ENCODE measurements around the gene DCUN1D2. TPM values are rescaled to one million over a fixed set of nuclear protein-coding genes. Genes with fewer than 3 reads are reported as not detected.

Gene DCUN1D2
- total RNA-seq, 1 donor from 2014 or later, result 7.8 TPM

DNA sequence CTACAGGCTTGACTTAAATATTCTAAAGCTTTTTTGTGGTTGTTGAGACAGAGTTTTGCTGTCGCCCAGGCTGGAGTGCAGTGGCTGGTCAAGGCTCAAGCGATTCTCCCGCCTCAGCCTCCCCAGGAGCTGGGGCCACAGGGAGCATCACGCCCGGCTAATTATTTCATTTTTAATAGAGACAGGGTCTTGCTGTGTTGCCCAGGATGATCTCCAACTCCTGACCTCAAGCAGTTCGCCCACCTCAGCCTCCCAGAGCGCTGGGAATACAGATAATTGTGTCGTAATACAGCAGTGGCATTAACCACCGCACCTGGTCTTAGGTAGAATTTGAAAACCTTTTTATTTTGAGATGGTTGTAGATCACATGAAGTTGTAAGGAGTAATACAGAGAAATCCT, 1.5 kb upstream of the DCUN1D2 start:
- Histone ChIP-seq H3K27ac (ENCODE audit: low read depth, low read length) (peak overlapping the region; percentile 83), H3K4me1 (ENCODE audit: control insufficient read depth in 3 of 3, insufficient read depth in 3 of 3, low read length in 3 of 3) (peaks cover 40 to 69% (median 56%) of the 10 kb centered on the region in 3 donors), H3K9me3 (ENCODE audit: control insufficient read depth in 3 of 3, low read length in 3 of 3) (no peaks in the 10 kb centered on the region), H3K4me3 (ENCODE audit: low read length in 3 of 3) (peak overlapping the region; percentile 80 to 88 (median 81)), H3K36me3 (ENCODE audit: control insufficient read depth in 3 of 3, insufficient read depth in 3 of 3, low read length in 3 of 3) (peaks cover 9 to 16% (median 13%) of the 10 kb centered on the region in 3 donors), H3K9ac (ENCODE audit: low read depth in 1 of 3, low read length in 3 of 3) (peak overlapping the region; percentile 72 to 95 (median 87)), H3K27me3 (ENCODE audit: control insufficient read depth in 3 of 3, insufficient read depth in 3 of 3, low read length in 3 of 3) (no peaks in the 10 kb centered on the region)

DNA sequence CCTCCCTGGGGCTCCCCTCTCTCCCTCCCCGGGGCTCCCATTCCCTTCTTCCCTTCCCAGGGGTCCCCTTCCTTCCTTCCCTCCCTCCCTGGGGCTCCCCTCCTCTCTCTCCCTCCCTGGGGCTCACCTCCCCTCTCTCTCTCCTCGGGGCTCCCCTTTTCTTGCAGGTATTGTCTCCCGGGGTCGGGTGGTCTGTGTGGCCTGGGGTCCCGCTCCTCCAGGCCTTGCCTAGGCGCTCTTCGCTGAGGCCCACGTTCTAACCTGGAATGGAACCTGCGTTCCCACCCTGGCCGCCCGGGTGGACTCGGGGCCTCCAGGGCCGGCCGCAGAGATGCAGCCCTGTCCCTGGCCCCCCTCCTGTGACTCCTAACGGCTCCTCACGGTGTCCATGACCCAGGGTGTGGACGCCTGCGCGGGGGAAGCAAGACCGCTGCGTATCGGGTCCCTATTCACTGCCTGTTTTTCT, 940 bp upstream of the DCUN1D2 start:
- Histone ChIP-seq H3K27ac (ENCODE audit: low read depth, low read length) (peak overlapping the region; percentile 83), H3K4me1 (ENCODE audit: control insufficient read depth in 3 of 3, insufficient read depth in 3 of 3, low read length in 3 of 3) (peaks cover 45 to 71% (median 61%) of the 10 kb centered on the region in 3 donors), H3K4me3 (ENCODE audit: low read length in 3 of 3) (peak overlapping the region; percentile 80 to 88 (median 81)), H3K27me3 (ENCODE audit: control insufficient read depth in 3 of 3, insufficient read depth in 3 of 3, low read length in 3 of 3) (no peaks in the 10 kb centered on the region), H3K9ac (ENCODE audit: low read depth in 1 of 3, low read length in 3 of 3) (peak overlapping the region; percentile 72 to 95 (median 87)), H3K36me3 (ENCODE audit: control insufficient read depth in 3 of 3, insufficient read depth in 3 of 3, low read length in 3 of 3) (peaks cover 7 to 10% (median 8%) of the 10 kb centered on the region in 3 donors), H3K9me3 (ENCODE audit: control insufficient read depth in 3 of 3, low read length in 3 of 3) (no peaks in the 10 kb centered on the region)

DNA sequence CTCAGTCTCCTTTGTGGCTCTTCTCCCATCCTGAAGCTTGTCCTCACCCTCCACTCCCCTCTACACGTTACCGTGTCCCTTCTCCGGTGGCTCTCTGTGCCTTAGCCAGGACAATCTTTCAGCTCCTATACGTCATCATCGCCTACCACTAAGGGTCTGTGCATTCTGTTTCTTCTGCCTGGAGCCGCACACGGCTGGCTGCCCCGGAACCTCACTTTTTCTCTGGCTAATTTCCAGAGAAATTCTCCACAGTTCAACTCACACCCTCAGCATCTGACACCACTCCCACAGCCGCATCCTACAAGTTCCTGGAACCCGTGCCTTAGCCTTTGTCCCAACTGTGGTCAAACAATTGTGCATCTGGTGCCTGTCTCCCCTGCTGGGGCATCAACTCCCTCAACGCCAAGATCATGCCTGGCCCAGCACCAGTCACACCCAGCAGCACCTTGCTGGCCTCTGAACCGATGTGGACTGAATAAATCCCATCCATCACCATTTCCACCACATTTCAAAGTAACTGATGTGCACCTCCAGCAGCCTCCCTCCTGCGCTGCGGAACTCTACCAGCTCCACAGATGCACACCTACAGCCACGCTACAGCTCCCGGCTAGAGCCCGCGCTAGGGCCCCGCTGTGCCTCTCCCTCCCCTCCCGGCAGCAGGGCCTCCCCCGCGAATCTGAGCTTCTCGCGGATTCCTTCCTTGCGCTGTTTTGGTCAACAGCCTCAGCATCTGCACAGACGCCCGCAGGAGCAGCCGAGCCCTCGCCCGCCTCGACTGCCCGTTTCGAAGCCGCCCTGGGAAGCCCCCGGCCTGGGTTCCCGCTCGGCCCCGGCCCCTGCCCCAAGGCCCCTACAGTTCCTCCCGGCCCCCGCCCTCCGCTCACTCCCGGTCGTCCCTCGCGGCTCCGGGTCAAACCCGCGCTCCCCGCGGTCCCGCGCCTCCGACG, 689 bp downstream of the DCUN1D2 start:
- H3K4me1 ChIP-seq (ENCODE audit: control insufficient read depth in 3 of 3, insufficient read depth in 3 of 3, low read length in 3 of 3), result peaks cover 56 to 76% (median 71%) of the 10 kb centered on the region in 3 donors

DNA sequence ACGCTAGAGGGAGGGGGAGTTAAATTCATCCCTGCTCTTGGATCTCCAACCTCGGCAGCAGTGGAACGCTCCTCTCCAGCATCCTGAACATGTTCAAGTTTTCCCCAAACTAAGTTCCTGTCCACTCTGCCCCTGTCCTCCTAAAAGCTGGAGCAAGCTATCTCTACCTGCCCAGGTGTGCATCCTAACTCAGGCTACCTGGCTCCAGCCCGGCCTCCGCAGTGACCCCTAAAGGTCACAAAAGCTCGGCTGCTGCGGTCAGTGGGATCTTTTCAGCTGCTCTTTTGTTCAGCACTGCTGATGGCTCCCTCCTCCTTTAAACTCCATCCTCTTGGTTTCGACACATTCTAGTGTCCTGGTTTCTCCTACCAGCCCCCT, 1.4 kb downstream of the DCUN1D2 start:
- H3K27ac ChIP-seq (ENCODE audit: low read depth, low read length), result no peak overlapping the region

More for the DNA sequence above, 689 bp downstream of the DCUN1D2 start:
- H3K27me3 ChIP-seq (ENCODE audit: control insufficient read depth in 3 of 3, insufficient read depth in 3 of 3, low read length in 3 of 3), result no peaks in the 10 kb centered on the region
- H3K27ac ChIP-seq (ENCODE audit: low read depth, low read length), result peak overlapping the region; percentile 78
- peak overlapping the region; percentile 77 to 87 (median 77) for H3K9ac ChIP-seq (ENCODE audit: low read depth in 1 of 3, low read length in 3 of 3)
- no peaks in the 10 kb centered on the region for H3K9me3 ChIP-seq (ENCODE audit: control insufficient read depth in 3 of 3, low read length in 3 of 3)
- no peaks in the 10 kb centered on the region for H3K36me3 ChIP-seq (ENCODE audit: control insufficient read depth in 3 of 3, insufficient read depth in 3 of 3, low read length in 3 of 3)
- peak overlapping the region; percentile 79 to 88 (median 81) for H3K4me3 ChIP-seq (ENCODE audit: low read length in 3 of 3)

GRCh38 chr13:113488283-113488682, 2.2 kb downstream of the DCUN1D2 start:
- H3K9me3 ChIP-seq (ENCODE audit: control insufficient read depth in 3 of 3, low read length in 3 of 3), result no peaks in the 10 kb centered on the region
- H3K4me1 ChIP-seq (ENCODE audit: control insufficient read depth in 3 of 3, insufficient read depth in 3 of 3, low read length in 3 of 3), result peaks cover 58 to 73% (median 70%) of the 10 kb centered on the region in 3 donors
- no peak overlapping the region for H3K4me3 ChIP-seq (ENCODE audit: low read length in 3 of 3)
- H3K9ac ChIP-seq (ENCODE audit: low read depth in 1 of 3, low read length in 3 of 3), result peak overlapping the region in 2 of 3 donors; percentile 9 to 33
- H3K36me3 ChIP-seq (ENCODE audit: control insufficient read depth in 3 of 3, insufficient read depth in 3 of 3, low read length in 3 of 3), result peaks cover 0 to 5% (median 0%) of the 10 kb centered on the region in 3 donors
- peak overlapping the region; percentile 2 for H3K27ac ChIP-seq (ENCODE audit: low read depth, low read length)
- no peaks in the 10 kb centered on the region for H3K27me3 ChIP-seq (ENCODE audit: control insufficient read depth in 3 of 3, insufficient read depth in 3 of 3, low read length in 3 of 3)

More for the DNA sequence above, 1.4 kb downstream of the DCUN1D2 start:
- H3K27me3 ChIP-seq (ENCODE audit: control insufficient read depth in 3 of 3, insufficient read depth in 3 of 3, low read length in 3 of 3), result no peaks in the 10 kb centered on the region
- H3K9me3 ChIP-seq (ENCODE audit: control insufficient read depth in 3 of 3, low read length in 3 of 3), result no peaks in the 10 kb centered on the region
- H3K36me3 ChIP-seq (ENCODE audit: control insufficient read depth in 3 of 3, insufficient read depth in 3 of 3, low read length in 3 of 3), result no peaks in the 10 kb centered on the region
- H3K4me3 ChIP-seq (ENCODE audit: low read length in 3 of 3), result peak overlapping the region; percentile 79 to 88 (median 81)
- H3K9ac ChIP-seq (ENCODE audit: low read depth in 1 of 3, low read length in 3 of 3), result peak overlapping the region; percentile 77 to 87 (median 77)
- H3K4me1 ChIP-seq (ENCODE audit: control insufficient read depth in 3 of 3, insufficient read depth in 3 of 3, low read length in 3 of 3), result peaks cover 59 to 74% (median 70%) of the 10 kb centered on the region in 3 donors

DNA sequence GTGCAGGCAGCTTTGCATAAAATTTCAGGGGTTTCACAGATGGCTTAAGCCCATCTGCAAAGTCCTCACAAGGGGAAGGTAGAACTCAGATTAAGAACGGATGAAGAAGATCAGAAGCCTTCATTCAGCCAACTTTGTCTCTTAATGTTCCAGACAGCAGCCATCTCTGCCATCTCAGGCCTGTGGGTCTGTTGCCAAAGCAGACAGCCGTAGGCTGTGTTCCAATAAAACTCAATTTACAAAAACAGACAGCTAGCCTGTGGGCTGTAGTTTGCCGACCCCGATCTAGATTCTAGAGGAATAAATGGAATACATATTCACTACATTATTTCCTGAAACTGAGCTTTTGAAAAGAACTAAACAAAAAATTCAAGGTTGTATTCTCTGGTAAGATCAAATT, 3.8 kb downstream of the DCUN1D2 start:
- Histone ChIP-seq H3K9me3 (ENCODE audit: control insufficient read depth in 3 of 3, low read length in 3 of 3) (no peaks in the 10 kb centered on the region), H3K4me3 (ENCODE audit: low read length in 3 of 3) (no peak overlapping the region), H3K27me3 (ENCODE audit: control insufficient read depth in 3 of 3, insufficient read depth in 3 of 3, low read length in 3 of 3) (no peaks in the 10 kb centered on the region), H3K4me1 (ENCODE audit: control insufficient read depth in 3 of 3, insufficient read depth in 3 of 3, low read length in 3 of 3) (peaks cover 52 to 64% (median 60%) of the 10 kb centered on the region in 3 donors), H3K36me3 (ENCODE audit: control insufficient read depth in 3 of 3, insufficient read depth in 3 of 3, low read length in 3 of 3) (peaks cover 0 to 5% (median 0%) of the 10 kb centered on the region in 3 donors), H3K27ac (ENCODE audit: low read depth, low read length) (peak overlapping the region; percentile 45), H3K9ac (ENCODE audit: low read depth in 1 of 3, low read length in 3 of 3) (no peak overlapping the region)

- no peaks in the 10 kb centered on the region for H3K27me3 ChIP-seq (ENCODE audit: control insufficient read depth in 3 of 3, insufficient read depth in 3 of 3, low read length in 3 of 3)
- no peaks in the 10 kb centered on the region for H3K9me3 ChIP-seq (ENCODE audit: control insufficient read depth in 3 of 3, low read length in 3 of 3)
- no peak overlapping the region for H3K9ac ChIP-seq (ENCODE audit: low read depth in 1 of 3, low read length in 3 of 3)
- H3K36me3 ChIP-seq (ENCODE audit: control insufficient read depth in 3 of 3, insufficient read depth in 3 of 3, low read length in 3 of 3), result peaks cover 0 to 5% (median 0%) of the 10 kb centered on the region in 3 donors
- peak overlapping the region; percentile 32 for H3K27ac ChIP-seq (ENCODE audit: low read depth, low read length)
- peak overlapping the region in 2 of 3 donors; percentile 14 to 15 for H3K4me3 ChIP-seq (ENCODE audit: low read length in 3 of 3)
- peaks cover 50 to 61% (median 56%) of the 10 kb centered on the region in 3 donors for H3K4me1 ChIP-seq (ENCODE audit: control insufficient read depth in 3 of 3, insufficient read depth in 3 of 3, low read length in 3 of 3)
Measured at GRCh38 chr13:113485545-113485944, 5.0 kb downstream of the DCUN1D2 start.

GRCh38 chr13:113483504-113484293, 6.8 kb downstream of the DCUN1D2 start:
- Histone ChIP-seq H3K9ac (ENCODE audit: low read depth in 1 of 3, low read length in 3 of 3) (peak overlapping the region in 1 of 3 donors; percentile 16), H3K4me3 (ENCODE audit: low read length in 3 of 3) (peak overlapping the region in 1 of 3 donors; percentile 10), H3K27ac (ENCODE audit: low read depth, low read length) (peak overlapping the region; percentile 9), H3K36me3 (ENCODE audit: control insufficient read depth in 3 of 3, insufficient read depth in 3 of 3, low read length in 3 of 3) (peaks cover 0 to 13% (median 10%) of the 10 kb centered on the region in 3 donors), H3K27me3 (ENCODE audit: control insufficient read depth in 3 of 3, insufficient read depth in 3 of 3, low read length in 3 of 3) (no peaks in the 10 kb centered on the region), H3K4me1 (ENCODE audit: control insufficient read depth in 3 of 3, insufficient read depth in 3 of 3, low read length in 3 of 3) (peaks cover 38 to 48% (median 43%) of the 10 kb centered on the region in 3 donors), H3K9me3 (ENCODE audit: control insufficient read depth in 3 of 3, low read length in 3 of 3) (no peaks in the 10 kb centered on the region)

DNA sequence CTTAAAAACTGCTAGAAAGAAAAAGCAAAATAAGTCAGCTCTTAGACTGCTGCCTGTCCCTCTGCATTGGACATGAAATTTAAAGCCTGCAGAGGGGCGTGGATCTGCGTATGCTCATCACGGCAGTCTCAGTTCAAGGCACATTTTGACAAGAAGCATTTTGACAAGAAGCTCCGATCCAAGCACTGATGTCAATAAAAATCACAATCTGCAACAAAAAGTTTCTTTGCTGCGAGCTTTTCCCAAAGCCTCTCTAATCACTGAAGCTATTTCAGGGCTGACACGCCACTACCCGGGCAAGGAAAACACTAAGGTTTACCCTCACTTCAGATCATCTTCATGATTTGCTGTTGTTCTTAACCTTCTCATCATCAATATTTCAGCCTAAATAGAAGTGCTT, 7.4 kb downstream of the DCUN1D2 start:
- Histone ChIP-seq H3K9ac (ENCODE audit: low read depth in 1 of 3, low read length in 3 of 3) (no peak overlapping the region), H3K27me3 (ENCODE audit: control insufficient read depth in 3 of 3, insufficient read depth in 3 of 3, low read length in 3 of 3) (no peaks in the 10 kb centered on the region), H3K36me3 (ENCODE audit: control insufficient read depth in 3 of 3, insufficient read depth in 3 of 3, low read length in 3 of 3) (peaks cover 0 to 13% (median 10%) of the 10 kb centered on the region in 3 donors), H3K4me1 (ENCODE audit: control insufficient read depth in 3 of 3, insufficient read depth in 3 of 3, low read length in 3 of 3) (peaks cover 32 to 42% (median 37%) of the 10 kb centered on the region in 3 donors), H3K4me3 (ENCODE audit: low read length in 3 of 3) (peak overlapping the region in 1 of 3 donors; percentile 10), H3K27ac (ENCODE audit: low read depth, low read length) (no peak overlapping the region), H3K9me3 (ENCODE audit: control insufficient read depth in 3 of 3, low read length in 3 of 3) (no peaks in the 10 kb centered on the region)

Measured in skeletal muscle tissue (tissue), 4 donors.